DOHH2 (cell line): ENCODE results near the gene MORF4L2.

Experiments used
- H3F3A ChIP-seq: fragments of 200-600 bp; sonication (generic), shearing (Covaris generic); 2 replicates; pipeline ENCODE4 v1.6.0; 2016; ENCODE audit warnings: antibody characterized with exemption, mild to moderate bottlenecking; ENCODE audit not compliant: control insufficient read depth, insufficient read depth
- H3K27ac ChIP-seq: fragments of 200-600 bp; sonication (generic); 2 replicates; pipeline ENCODE4 v1.5.1; 2014; ENCODE audit warnings: low read depth, mild to moderate bottlenecking, low read length, moderate library complexity
- H3K27me3 ChIP-seq: fragments of 200-600 bp; sonication (generic); 2 replicates; pipeline ENCODE4 v1.6.1; 2014; ENCODE audit warnings: mild to moderate bottlenecking, low read length, mixed read lengths; ENCODE audit not compliant: control insufficient read depth
- H3K36me3 ChIP-seq: fragments of 200-600 bp; sonication (generic); 2 replicates; pipeline ENCODE4 v1.6.1; 2014; ENCODE audit warnings: mild to moderate bottlenecking, low read length, moderate library complexity, mixed read lengths; ENCODE audit not compliant: control insufficient read depth
- H3K4me1 ChIP-seq: fragments of 200-600 bp; sonication (generic); 2 replicates; pipeline ENCODE4 v1.6.1; 2014; ENCODE audit warnings: mild to moderate bottlenecking, low read length, mixed read lengths; ENCODE audit not compliant: control insufficient read depth
- H3K4me2 ChIP-seq: fragments of 200-600 bp; sonication (generic); 2 replicates; pipeline ENCODE4 v1.6.0; 2014; ENCODE audit warnings: mild to moderate bottlenecking, low read length, moderate library complexity
- H3K4me3 ChIP-seq: fragments of 200-600 bp; sonication (generic); 2 replicates; pipeline ENCODE4 v1.5.1; 2014; ENCODE audit warnings: mild to moderate bottlenecking, low read length, mixed read lengths
- H3K79me2 ChIP-seq: fragments of 200-600 bp; sonication (generic); 2 replicates; pipeline ENCODE4 v1.6.1; 2014; ENCODE audit warnings: mild to moderate bottlenecking, low read length, mixed read lengths; ENCODE audit not compliant: control insufficient read depth
- H3K9me2 ChIP-seq: fragments of 200-600 bp; sonication (generic); replicated peaks from 2 replicates; pipeline ENCODE4 v1.6.1; 2014; ENCODE audit warnings: mild to moderate bottlenecking, low read length, mixed read lengths; ENCODE audit not compliant: control insufficient read depth
- H3K9me3 ChIP-seq: fragments of 200-600 bp; sonication (generic); 2 replicates; pipeline ENCODE4 v1.6.1; 2014; ENCODE audit warnings: antibody characterized with exemption, low read length, mixed read lengths; ENCODE audit not compliant: control insufficient read depth, insufficient read depth
- H4K20me1 ChIP-seq: fragments of 200-600 bp; sonication (generic); 2 replicates; pipeline ENCODE4 v1.6.0; 2014; ENCODE audit warnings: low read depth, mild to moderate bottlenecking, antibody characterized with exemption, low read length, moderate library complexity; ENCODE audit not compliant: control insufficient read depth, insufficient read depth
- EZH2phosphoT487 ChIP-seq: fragments of 200-600 bp; sonication (generic); IDR thresholded peaks from 2 replicates; pipeline ENCODE4 v1.6.1; 2017; ENCODE audit warnings: borderline replicate concordance, mild to moderate bottlenecking, antibody characterized with exemption, low read length, moderate library complexity, mixed read lengths
- TF ChIP-seq, protein P1 (sequence below): fragments of 200-600 bp; sonication (generic); IDR thresholded peaks from one replicate; pipeline ENCODE4 v1.5.1; 2014; ENCODE audit warnings: antibody characterized with exemption, mild to moderate bottlenecking, low read depth, low read length; ENCODE audit not compliant: poor library complexity, severe bottlenecking

Gene MORF4L2

DNA sequence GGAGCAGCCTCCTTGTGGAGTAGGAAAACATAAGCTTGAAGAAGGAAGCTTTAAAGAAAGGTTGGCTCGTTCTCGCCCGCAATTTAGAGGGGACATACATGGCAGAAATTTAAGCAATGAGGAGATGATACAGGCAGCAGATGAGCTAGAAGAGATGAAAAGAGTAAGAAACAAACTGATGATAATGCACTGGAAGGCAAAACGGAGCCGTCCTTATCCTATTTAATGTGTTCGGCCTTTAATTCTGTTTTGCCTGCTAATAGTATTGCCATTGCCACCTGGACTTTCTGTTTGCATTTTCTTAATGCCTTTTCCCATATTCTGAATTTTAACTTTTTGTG lies 56.4 kb downstream of the MORF4L2 start:
- Histone ChIP-seq H3K27ac (no peak overlapping the region), H3K27me3 (no peaks in the 10 kb centered on the region), H3K4me2 (peak overlapping the region; percentile 83), H3K4me1 (peaks cover 11% of the 10 kb centered on the region), H3K9me3 (no peaks in the 10 kb centered on the region), H3K9me2 (no peaks in the 10 kb centered on the region), H3K79me2 (no peaks in the 10 kb centered on the region), H3K4me3 (peak overlapping the region; percentile 85), H3F3A (no peaks in the 10 kb centered on the region), H4K20me1 (no peaks in the 10 kb centered on the region), H3K36me3 (no peaks in the 10 kb centered on the region)
- TF ChIP-seq, protein P1, sequence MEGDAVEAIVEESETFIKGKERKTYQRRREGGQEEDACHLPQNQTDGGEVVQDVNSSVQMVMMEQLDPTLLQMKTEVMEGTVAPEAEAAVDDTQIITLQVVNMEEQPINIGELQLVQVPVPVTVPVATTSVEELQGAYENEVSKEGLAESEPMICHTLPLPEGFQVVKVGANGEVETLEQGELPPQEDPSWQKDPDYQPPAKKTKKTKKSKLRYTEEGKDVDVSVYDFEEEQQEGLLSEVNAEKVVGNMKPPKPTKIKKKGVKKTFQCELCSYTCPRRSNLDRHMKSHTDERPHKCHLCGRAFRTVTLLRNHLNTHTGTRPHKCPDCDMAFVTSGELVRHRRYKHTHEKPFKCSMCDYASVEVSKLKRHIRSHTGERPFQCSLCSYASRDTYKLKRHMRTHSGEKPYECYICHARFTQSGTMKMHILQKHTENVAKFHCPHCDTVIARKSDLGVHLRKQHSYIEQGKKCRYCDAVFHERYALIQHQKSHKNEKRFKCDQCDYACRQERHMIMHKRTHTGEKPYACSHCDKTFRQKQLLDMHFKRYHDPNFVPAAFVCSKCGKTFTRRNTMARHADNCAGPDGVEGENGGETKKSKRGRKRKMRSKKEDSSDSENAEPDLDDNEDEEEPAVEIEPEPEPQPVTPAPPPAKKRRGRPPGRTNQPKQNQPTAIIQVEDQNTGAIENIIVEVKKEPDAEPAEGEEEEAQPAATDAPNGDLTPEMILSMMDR: no peak
- no peak for TF ChIP-seq EZH2phosphoT487

DNA sequence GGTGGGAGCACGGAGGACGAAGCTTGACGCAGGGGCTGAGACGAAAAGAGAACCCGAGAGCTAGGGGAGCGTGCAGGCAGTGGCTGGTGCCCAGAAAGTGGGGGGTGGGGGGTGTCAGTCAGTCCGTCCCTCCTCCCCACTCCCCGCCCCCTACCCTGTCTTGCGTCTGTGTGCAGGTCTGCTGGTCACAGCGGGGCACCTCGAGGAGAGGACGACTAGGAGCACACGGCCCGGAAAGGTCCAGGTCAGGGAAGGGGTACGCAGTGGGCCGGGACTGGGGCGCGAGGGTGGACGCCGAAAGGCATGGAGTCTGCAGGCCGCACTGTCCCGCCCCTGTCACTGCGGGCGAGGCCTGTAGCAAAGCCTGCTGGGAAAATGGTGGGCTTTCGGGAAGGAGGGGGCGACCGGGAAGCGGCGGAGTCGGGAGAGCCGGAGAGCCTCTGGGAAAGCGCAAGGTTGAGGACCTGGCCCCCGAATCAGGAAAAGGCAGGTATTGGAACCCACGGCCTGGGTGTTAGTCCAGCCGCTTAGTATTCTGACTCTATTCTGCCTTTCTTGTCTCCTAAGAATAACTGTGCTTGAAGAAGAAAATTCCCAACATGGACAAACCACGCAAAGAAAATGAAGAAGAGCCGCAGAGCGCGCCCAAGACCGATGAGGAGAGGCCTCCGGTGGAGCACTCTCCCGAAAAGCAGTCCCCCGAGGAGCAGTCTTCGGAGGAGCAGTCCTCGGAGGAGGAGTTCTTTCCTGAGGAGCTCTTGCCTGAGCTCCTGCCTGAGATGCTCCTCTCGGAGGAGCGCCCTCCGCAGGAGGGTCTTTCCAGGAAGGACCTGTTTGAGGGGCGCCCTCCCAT lies 57.0 kb downstream of the MORF4L2 start:
- no peaks in the 10 kb centered on the region for H4K20me1 ChIP-seq
- peak overlapping the region; percentile 30 for H3K27ac ChIP-seq
- H3K4me1 ChIP-seq: peaks cover 11% of the 10 kb centered on the region
- H3K36me3 ChIP-seq: no peaks in the 10 kb centered on the region
- H3K79me2 ChIP-seq: no peaks in the 10 kb centered on the region
- H3K4me2 ChIP-seq: peak overlapping the region; percentile 83
- no peaks in the 10 kb centered on the region for H3K9me2 ChIP-seq
- H3K27me3 ChIP-seq: no peaks in the 10 kb centered on the region
- H3K4me3 ChIP-seq: peak overlapping the region; percentile 85
- TF ChIP-seq, protein P1: peak; percentile 73
- TF ChIP-seq EZH2phosphoT487: no peak
- H3F3A ChIP-seq: no peaks in the 10 kb centered on the region
- no peaks in the 10 kb centered on the region for H3K9me3 ChIP-seq

GRCh38 chrX:103628386-103629317 lies 57.8 kb downstream of the MORF4L2 start, which contains the start of gene TCEAL1:
Gene TCEAL1 (plus strand): TSS chrX:103628975. CDS start chrX:103629917, 942 bp downstream.
- H3K27me3 ChIP-seq: no peaks in the 10 kb centered on the region
- no peaks in the 10 kb centered on the region for H3K79me2 ChIP-seq
- H3F3A ChIP-seq: no peaks in the 10 kb centered on the region
- peak within 1 kb of the TSS; percentile 85 for H3K4me3 ChIP-seq
- H4K20me1 ChIP-seq: no peaks in the 10 kb centered on the region
- no peaks in the 10 kb centered on the region for H3K9me3 ChIP-seq
- no peaks in the 10 kb centered on the region for H3K36me3 ChIP-seq
- H3K27ac ChIP-seq: peak within 1 kb of the TSS; percentile 30
- TF ChIP-seq, protein P1: no peak
- no peak for TF ChIP-seq EZH2phosphoT487
- peak within 1 kb of the TSS; percentile 83 for H3K4me2 ChIP-seq
- H3K4me1 ChIP-seq: peaks cover 11% of the 10 kb centered on the region
- H3K9me2 ChIP-seq: no peaks in the 10 kb centered on the region
